ENCODE results near the gene ATP10A.

Gene ATP10A

GRCh38 chr15:25721605-25721955 lies 141.5 kb downstream of the ATP10A start:
- TF ChIP-seq CTCF (IDR thresholded peaks at IDR 0.05; ENCODE audit: low read depth, low read length): no peak
- H3K4me3 ChIP-seq (ENCODE audit: low read depth, low read length): no peak overlapping the region

GRCh38 chr15:25719101-25719985 lies 143.8 kb downstream of the ATP10A start:
- TF ChIP-seq CTCF (IDR thresholded peaks at IDR 0.05; ENCODE audit: low read depth, low read length): no peak
- H3K4me3 ChIP-seq (ENCODE audit: low read depth, low read length): no peak overlapping the region

- no peak overlapping the region for H3K4me3 ChIP-seq (ENCODE audit: low read depth, low read length)
- no peak for TF ChIP-seq CTCF (IDR thresholded peaks at IDR 0.05; ENCODE audit: low read depth, low read length)
These were observed 144.5 kb downstream of the ATP10A start for GRCh38 chr15:25718597-25718996.

- no peak overlapping the region for H3K4me3 ChIP-seq (ENCODE audit: low read depth, low read length)
- no peak for TF ChIP-seq CTCF (IDR thresholded peaks at IDR 0.05; ENCODE audit: low read depth, low read length)
These were observed 145.0 kb downstream of the ATP10A start for GRCh38 chr15:25718169-25718536.

GRCh38 chr15:25717457-25718168 lies 145.5 kb downstream of the ATP10A start:
- no peak overlapping the region for H3K4me3 ChIP-seq (ENCODE audit: low read depth, low read length)
- no peak for TF ChIP-seq CTCF (IDR thresholded peaks at IDR 0.05; ENCODE audit: low read depth, low read length)

- TF ChIP-seq CTCF (IDR thresholded peaks at IDR 0.05; ENCODE audit: low read depth, low read length): no peak
- no peak overlapping the region for H3K4me3 ChIP-seq (ENCODE audit: low read depth, low read length)
These were observed 146.0 kb downstream of the ATP10A start for GRCh38 chr15:25717127-25717456.

- no peak overlapping the region for H3K4me3 ChIP-seq (ENCODE audit: low read depth, low read length)
- TF ChIP-seq CTCF (IDR thresholded peaks at IDR 0.05; ENCODE audit: low read depth, low read length): no peak
These were observed 146.6 kb downstream of the ATP10A start for GRCh38 chr15:25716414-25717126.
